K562 (cell line): ENCODE data around the gene KCNQ2. TPM values are rescaled to one million over a fixed set of nuclear protein-coding genes. Genes with fewer than 3 reads are reported as not detected.

Experiments used
- ATAC-seq: fragments of 200-7000 bp; cut with Tn5 transposase; 3 replicates; pipeline ENCODE4 v1.9.1; 2020; ENCODE audit warnings: moderate library complexity
- BruUV-seq: library from RNA; stranded (reverse); fragments of 400-500 nt; replicated peaks from 2 replicates; lab custom pipeline; 2021; lab: Mats Ljungman, UMichigan
- CTCF ChIA-PET: fragments of 300-600 bp; formaldehyde crosslinking; extraction: SDS; loops from one replicate; lab custom pipeline; 2021; ENCODE audit warnings: low intra/inter-chr PET ratio; lab: Yijun Ruan, JAX
- POLR2A ChIA-PET: fragments of 300-600, 350-650 bp; sonication (Branson Sonifier 250); formaldehyde crosslinking; extraction: SDS; loops from one replicate; lab custom pipeline; 2021; ENCODE audit warnings: antibody characterized with exemption, inconsistent platforms; lab: Yijun Ruan, JAX
- DNase-seq, 4 experiments: peaks; one replicate each; pipeline versions ENCODE4 v3.0.0 to v3.0.0-alpha.2; 2011 to 2018; ENCODE audit warnings: low spot score in 3 of 4, mixed read lengths in 3 of 4; ENCODE audit errors: extremely low read depth in 1 of 4
- FAIRE-seq: peaks from 2 replicates; lab custom pipeline; 2011; peaks lifted over from hg19 to GRCh38; lab: Jason Lieb, UNC
- H2AFZ ChIP-seq: 2 replicates; pipeline ENCODE4 v1.6.0; 2011; ENCODE audit warnings: low read depth, low read length, control low read depth, inconsistent platforms
- H3K27ac ChIP-seq: fragments of 200-600 bp; 3 replicates; pipeline ENCODE4 v1.8.0; 2011; ENCODE audit warnings: low read depth, mild to moderate bottlenecking, control low read depth, inconsistent platforms, low read length, moderate library complexity, mixed read lengths; ENCODE audit errors: extremely low read depth
- H3K27me3 ChIP-seq, 2 experiments: fragments of 300-600 bp in 1 of 2; 2 replicates in 1 of 2; 3 replicates in 1 of 2; pipeline versions ENCODE4 v1.6.0 to v1.8.0; 2011; ENCODE audit warnings: inconsistent platforms in 2 of 2, low read length in 2 of 2, mild to moderate bottlenecking in 1 of 2, mixed read lengths in 1 of 2, moderate library complexity in 1 of 2; ENCODE audit not compliant: control insufficient read depth in 2 of 2, insufficient read depth in 2 of 2
- H3K36me3 ChIP-seq: fragments of 300-600 bp; 3 replicates; pipeline ENCODE4 v1.8.0; 2011; ENCODE audit warnings: mild to moderate bottlenecking, low read length, inconsistent platforms; ENCODE audit not compliant: control insufficient read depth, insufficient read depth
- H3K4me1 ChIP-seq, 2 experiments: fragments of 200-600 bp in 1 of 2; replicated peaks in 1 of 2; 2 replicates in 1 of 2; 3 replicates in 1 of 2; pipeline versions ENCODE4 v1.5.1 to v1.8.0; 2011; ENCODE audit warnings: inconsistent platforms in 2 of 2, low read length in 2 of 2, mild to moderate bottlenecking in 1 of 2, mixed read lengths in 1 of 2, moderate library complexity in 1 of 2; ENCODE audit not compliant: control insufficient read depth in 2 of 2, insufficient read depth in 2 of 2
- H3K4me2 ChIP-seq: 2 replicates; pipeline ENCODE4 v1.6.1; 2011; ENCODE audit warnings: low read length, control low read depth, inconsistent platforms, mixed read lengths; ENCODE audit not compliant: insufficient read depth
- H3K4me3 ChIP-seq: fragments of 200-600 bp; sonication (generic), shearing (Covaris generic); 2 replicates; pipeline ENCODE4 v1.5.1; 2016; ENCODE audit warnings: control low read depth, inconsistent platforms
- H3K79me2 ChIP-seq: fragments of 200-600 bp; 3 replicates; pipeline ENCODE4 v1.8.0; 2011; ENCODE audit warnings: low read length, inconsistent platforms; ENCODE audit not compliant: control insufficient read depth, insufficient read depth
- H3K9ac ChIP-seq, 2 experiments: 2 replicates each; pipeline versions ENCODE4 v1.6.0 to v1.6.1; 2011; ENCODE audit warnings: low read depth in 2 of 2, low read length in 2 of 2, control low read depth in 1 of 2, inconsistent platforms in 1 of 2, mild to moderate bottlenecking in 1 of 2, mixed read lengths in 1 of 2; ENCODE audit not compliant: insufficient read depth in 1 of 2
- H3K9me1 ChIP-seq: one replicate; pipeline ENCODE4 v1.6.0; 2011; ENCODE audit warnings: inconsistent platforms, mild to moderate bottlenecking, low read length, moderate library complexity; ENCODE audit not compliant: control insufficient read depth, insufficient read depth
- H3K9me3 ChIP-seq: replicated peaks from 2 replicates; pipeline ENCODE4 v1.5.1; 2011; ENCODE audit warnings: low read depth, low read length, inconsistent platforms; ENCODE audit not compliant: control insufficient read depth, insufficient read depth
- H4K20me1 ChIP-seq: replicated peaks from 2 replicates; pipeline ENCODE4 v1.6.1; 2011; ENCODE audit warnings: low read length, inconsistent platforms, mixed read lengths; ENCODE audit not compliant: control insufficient read depth, insufficient read depth
- EHMT2 ChIP-seq: fragments of 450-650 bp; IDR thresholded peaks from 2 replicates; pipeline ENCODE4 v1.6.1; 2018; ENCODE audit warnings: antibody characterized with exemption
- FOXA1 ChIP-seq: fragments of 450-650 bp; IDR thresholded peaks from 2 replicates; pipeline ENCODE4 v1.6.1; 2016; ENCODE audit warnings: mild to moderate bottlenecking, borderline replicate concordance
- SMAD3 ChIP-seq: fragments of 450-650 bp; formaldehyde crosslinking; conservative IDR thresholded peaks from 2 replicates; pipeline ENCODE4 v1.4.0; 2020; ENCODE audit warnings: mild to moderate bottlenecking
- TBP ChIP-seq: optimal IDR thresholded peaks from 2 replicates; pipeline ENCODE3; 2011; ENCODE audit warnings: low read depth, low read length, improper control_type of control experiment
- WGBS: fragments of 100-300 bp; shearing (Covaris generic); methylation state at CpG from one replicate; pipeline ENCODE4 v1.1.6; 2016; ENCODE audit warnings: low coverage, mixed read lengths; ENCODE audit not compliant: insufficient coverage; ENCODE audit errors: missing lambda C conversion rate; 5-methylcytosine and 5-hydroxymethylcytosine counted together
- in situ Hi-C: fragments of 300-500 bp; cut with MboI; formaldehyde crosslinking; loops from 4 replicates; pipeline ENCODE4 v1.15.0; 2018; ENCODE audit warnings: inconsistent platforms, mixed read lengths
- intact Hi-C: fragments of 100-400 bp; cut with micrococcal nuclease; formaldehyde crosslinking; loops from 2 replicates; pipeline ENCODE4 v1.14.2; 2022
- polyA plus RNA-seq, 8 experiments: library from polyadenylated mRNA; depleted of rRNA in 4 of 8; stranded (reverse) in 5 of 8; unstranded in 3 of 8; fragments of >200 nt; fragmentation: Nextera tagmentation in 2 of 8; fragmentation: Illumina TruSeq in 1 of 8; extraction: Ambion mirVana in 2 of 8; extraction: Trizol in 1 of 8; gene quantifications; 2 replicates each; pipeline versions ENCODE4 v1.2.1 to v1.2.3, GENCODE V29; 2011 to 2014; ENCODE audit warnings: inconsistent platforms in 1 of 8, missing spikeins in 1 of 8
- total RNA-seq, 7 experiments: library from RNA; depleted of rRNA in 6 of 7; stranded (reverse); fragments of >200 nt in 6 of 7; fragmentation: Illumina TruSeq in 2 of 7; extraction: Trizol in 2 of 7; gene quantifications; 2 replicates each; pipeline versions ENCODE4 v1.2.1 to v1.2.3, GENCODE V29; 2011 to 2021; ENCODE audit warnings: low replicate concordance in 1 of 7
- TF ChIP-seq, protein P1 (sequence below): fragments of 450-650 bp; IDR thresholded peaks from 2 replicates; pipeline ENCODE4 v1.6.1; 2018; ENCODE audit not compliant: partially characterized antibody
- TF ChIP-seq, protein P2 (sequence below): fragments of 450-650 bp; IDR thresholded peaks from 2 replicates; pipeline ENCODE4 v1.6.1; 2016; ENCODE audit warnings: borderline replicate concordance

Gene KCNQ2
- total and polyA plus RNA-seq, 9 of the 15 experiments (the other 6 are each of a cell fraction or from before 2014, with no cell fraction given), result 0.13 to 0.16 TPM; not detected in 7

DNA sequence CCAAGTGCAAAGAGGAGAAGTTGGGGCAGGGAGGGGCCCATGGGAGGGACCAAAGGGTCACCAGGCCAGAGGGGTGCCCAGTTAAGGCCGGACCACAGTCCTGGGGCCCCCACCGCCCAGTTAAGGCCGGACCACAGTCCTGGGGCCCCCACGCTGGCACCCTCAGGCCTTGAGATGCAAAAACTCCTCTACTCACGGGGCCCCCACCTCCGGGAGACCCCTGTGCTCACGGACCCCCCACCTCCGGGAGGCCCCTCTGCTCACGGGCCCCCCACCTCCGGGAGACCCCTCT lies 16.9 kb downstream of the KCNQ2 start:
- no peak overlapping the region for H2AFZ ChIP-seq
- in situ Hi-C loops (no loop called here), intact Hi-C loops (no loop called here)
- H3K9me1 ChIP-seq, result no peaks in the 10 kb centered on the region
- 2% methylated on average over 6 of the region's 10 CpGs for WGBS
- H3K4me1 ChIP-seq, result peaks cover 0 to 59% of the 10 kb centered on the region in 2 experiments; a peak in 2 of 5 replicates
- peaks cover 28 to 75% of the 10 kb centered on the region in 2 experiments; a peak in 4 of 5 replicates for H3K27me3 ChIP-seq
- DNase-seq (no peak), FAIRE-seq (no peak), ATAC-seq (no peak)
- TF ChIP-seq, protein P1, sequence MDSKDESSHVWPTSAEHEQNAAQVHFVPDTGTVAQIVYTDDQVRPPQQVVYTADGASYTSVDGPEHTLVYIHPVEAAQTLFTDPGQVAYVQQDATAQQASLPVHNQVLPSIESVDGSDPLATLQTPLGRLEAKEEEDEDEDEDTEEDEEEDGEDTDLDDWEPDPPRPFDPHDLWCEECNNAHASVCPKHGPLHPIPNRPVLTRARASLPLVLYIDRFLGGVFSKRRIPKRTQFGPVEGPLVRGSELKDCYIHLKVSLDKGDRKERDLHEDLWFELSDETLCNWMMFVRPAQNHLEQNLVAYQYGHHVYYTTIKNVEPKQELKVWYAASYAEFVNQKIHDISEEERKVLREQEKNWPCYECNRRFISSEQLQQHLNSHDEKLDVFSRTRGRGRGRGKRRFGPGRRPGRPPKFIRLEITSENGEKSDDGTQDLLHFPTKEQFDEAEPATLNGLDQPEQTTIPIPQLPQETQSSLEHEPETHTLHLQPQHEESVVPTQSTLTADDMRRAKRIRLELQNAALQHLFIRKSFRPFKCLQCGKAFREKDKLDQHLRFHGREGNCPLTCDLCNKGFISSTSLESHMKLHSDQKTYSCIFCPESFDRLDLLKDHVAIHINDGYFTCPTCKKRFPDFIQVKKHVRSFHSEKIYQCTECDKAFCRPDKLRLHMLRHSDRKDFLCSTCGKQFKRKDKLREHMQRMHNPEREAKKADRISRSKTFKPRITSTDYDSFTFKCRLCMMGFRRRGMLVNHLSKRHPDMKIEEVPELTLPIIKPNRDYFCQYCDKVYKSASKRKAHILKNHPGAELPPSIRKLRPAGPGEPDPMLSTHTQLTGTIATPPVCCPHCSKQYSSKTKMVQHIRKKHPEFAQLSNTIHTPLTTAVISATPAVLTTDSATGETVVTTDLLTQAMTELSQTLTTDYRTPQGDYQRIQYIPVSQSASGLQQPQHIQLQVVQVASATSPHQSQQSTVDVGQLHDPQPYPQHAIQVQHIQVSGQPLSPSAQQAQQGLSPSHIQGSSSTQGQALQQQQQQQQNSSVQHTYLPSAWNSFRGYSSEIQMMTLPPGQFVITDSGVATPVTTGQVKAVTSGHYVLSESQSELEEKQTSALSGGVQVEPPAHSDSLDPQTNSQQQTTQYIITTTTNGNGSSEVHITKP, result peak; percentile 71
- no peak for TF ChIP-seq SMAD3
- no peak for TF ChIP-seq TBP
- TF ChIP-seq, protein P2, sequence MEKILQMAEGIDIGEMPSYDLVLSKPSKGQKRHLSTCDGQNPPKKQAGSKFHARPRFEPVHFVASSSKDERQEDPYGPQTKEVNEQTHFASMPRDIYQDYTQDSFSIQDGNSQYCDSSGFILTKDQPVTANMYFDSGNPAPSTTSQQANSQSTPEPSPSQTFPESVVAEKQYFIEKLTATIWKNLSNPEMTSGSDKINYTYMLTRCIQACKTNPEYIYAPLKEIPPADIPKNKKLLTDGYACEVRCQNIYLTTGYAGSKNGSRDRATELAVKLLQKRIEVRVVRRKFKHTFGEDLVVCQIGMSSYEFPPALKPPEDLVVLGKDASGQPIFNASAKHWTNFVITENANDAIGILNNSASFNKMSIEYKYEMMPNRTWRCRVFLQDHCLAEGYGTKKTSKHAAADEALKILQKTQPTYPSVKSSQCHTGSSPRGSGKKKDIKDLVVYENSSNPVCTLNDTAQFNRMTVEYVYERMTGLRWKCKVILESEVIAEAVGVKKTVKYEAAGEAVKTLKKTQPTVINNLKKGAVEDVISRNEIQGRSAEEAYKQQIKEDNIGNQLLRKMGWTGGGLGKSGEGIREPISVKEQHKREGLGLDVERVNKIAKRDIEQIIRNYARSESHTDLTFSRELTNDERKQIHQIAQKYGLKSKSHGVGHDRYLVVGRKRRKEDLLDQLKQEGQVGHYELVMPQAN, result no peak
- no peak for TF ChIP-seq EHMT2
- no peak for TF ChIP-seq FOXA1
- H3K79me2 ChIP-seq, result no peaks in the 10 kb centered on the region
- ChIA-PET POLR2A (interaction anchor here (0.6 kb wide), 1 partner anchor 403 kb away, joined by 3 read pairs; no protein-coding TSS in a partner anchor), CTCF (no interaction called here)
- BruUV-seq, result no TSS peak
- no peaks in the 10 kb centered on the region for H3K36me3 ChIP-seq
- H3K9me3 ChIP-seq, result no peaks in the 10 kb centered on the region
- H3K4me2 ChIP-seq, result no peak overlapping the region
- H3K9ac ChIP-seq, result no peak overlapping the region
- no peak overlapping the region for H3K27ac ChIP-seq
- H3K4me3 ChIP-seq, result no peak overlapping the region
- H4K20me1 ChIP-seq, result peaks cover 18% of the 10 kb centered on the region
